Lower leg skin (tissue), 4 donors: Measurements from ENCODE around the gene TMED6. TPM values are rescaled to one million over a fixed set of nuclear protein-coding genes. Genes with fewer than 3 reads are reported as not detected.

ENCODE experiments used
- DNase-seq, 2 donors: peaks; one replicate each; pipeline ENCODE4 v3.0.0-alpha.2; 2019; ENCODE audit warnings: low spot score in 2 of 2
- H3K4me3 ChIP-seq: fragments of 200-600 bp; sonication (generic); 2 replicates; pipeline ENCODE4 v1.5.1; 2017; ENCODE audit warnings: mild to moderate bottlenecking, low read depth; ENCODE audit not compliant: poor library complexity, severe bottlenecking
- POLR2A ChIP-seq, 2 donors: fragments of 450-650 bp; IDR thresholded peaks; one replicate each; pipeline ENCODE4 v1.6.1; 2016 to 2017; ENCODE audit warnings: antibody characterized with exemption in 2 of 2, mild to moderate bottlenecking in 1 of 2, moderate library complexity in 1 of 2
- WGBS, 2 donors: methylation state at CpG; one replicate each; pipeline ENCODE4 v1.1.5; 2018; 5-methylcytosine and 5-hydroxymethylcytosine counted together
- intact Hi-C: fragments of 100-400 bp; cut with DNase I; formaldehyde crosslinking; loops from one replicate; pipeline ENCODE4 v1.15.0; 2023; ENCODE audit warnings: low total_unique reads
- total RNA-seq, 4 donors: library from RNA; depleted of rRNA; stranded (reverse); fragments of >200 nt; gene quantifications; one replicate each; pipeline ENCODE4 v1.1.0, GENCODE V29; 2016
- TF ChIP-seq, protein P1 (sequence below), 3 donors: fragments of 450-650 bp; IDR thresholded peaks; one replicate each; pipeline ENCODE4 v1.5.1; 2016; ENCODE audit warnings: antibody characterized with exemption in 3 of 3, mild to moderate bottlenecking in 3 of 3, moderate library complexity in 2 of 3

Gene TMED6
- total RNA-seq, 4 donors from 2014 or later = not detected

DNA sequence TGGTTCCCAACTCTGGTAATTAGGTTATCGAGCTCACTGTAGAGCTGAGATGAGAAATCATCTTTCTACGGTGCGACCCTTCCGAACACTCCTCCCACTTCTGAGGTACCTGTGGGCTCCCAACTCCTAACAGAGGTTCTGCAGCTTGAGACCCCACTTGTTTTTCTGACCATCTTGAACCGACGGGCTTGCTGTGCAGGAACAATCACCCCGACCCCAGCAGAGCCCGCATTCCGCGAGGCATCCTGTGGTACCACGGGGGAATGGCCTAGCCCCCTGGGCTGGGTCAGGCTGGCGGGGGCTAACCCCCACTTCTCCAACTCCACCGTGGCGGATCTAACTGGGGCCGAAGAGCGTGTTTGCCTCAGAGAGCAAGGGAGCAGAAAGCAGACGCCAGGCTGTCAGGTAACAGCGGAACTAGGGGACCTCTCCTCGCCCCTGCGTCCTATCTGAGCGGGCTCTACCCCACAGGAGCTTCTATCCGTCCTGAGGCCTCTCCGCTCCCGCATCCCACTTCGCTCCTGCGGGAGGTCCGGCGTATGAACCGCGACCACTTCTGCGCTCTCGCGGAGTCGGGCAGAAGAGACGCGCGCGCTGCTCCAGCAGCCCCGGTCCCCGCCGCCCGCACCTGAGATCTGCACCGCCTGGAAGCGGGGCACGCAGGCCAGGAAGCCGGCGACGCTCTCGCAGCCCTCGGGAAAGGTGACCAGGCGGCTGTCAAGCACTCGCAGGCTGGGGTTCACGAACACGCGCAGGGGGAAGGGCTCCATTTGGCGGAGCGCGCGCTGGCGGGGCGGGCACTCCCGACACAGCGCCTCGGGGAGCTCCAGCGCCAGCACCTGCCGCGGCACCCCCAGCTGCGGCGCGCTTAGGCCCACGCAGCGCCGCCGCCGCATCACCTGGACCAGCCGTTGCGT is 22.0 kb downstream of the TMED6 start:
- peak in 1 of 2 donors; percentile 86 for DNase-seq
- intact Hi-C loops = no loop called here
- 8 to 12% methylated on average over 32 to 48 of the region's 77 CpGs for WGBS, 2 donors
- TF ChIP-seq, protein P1, sequence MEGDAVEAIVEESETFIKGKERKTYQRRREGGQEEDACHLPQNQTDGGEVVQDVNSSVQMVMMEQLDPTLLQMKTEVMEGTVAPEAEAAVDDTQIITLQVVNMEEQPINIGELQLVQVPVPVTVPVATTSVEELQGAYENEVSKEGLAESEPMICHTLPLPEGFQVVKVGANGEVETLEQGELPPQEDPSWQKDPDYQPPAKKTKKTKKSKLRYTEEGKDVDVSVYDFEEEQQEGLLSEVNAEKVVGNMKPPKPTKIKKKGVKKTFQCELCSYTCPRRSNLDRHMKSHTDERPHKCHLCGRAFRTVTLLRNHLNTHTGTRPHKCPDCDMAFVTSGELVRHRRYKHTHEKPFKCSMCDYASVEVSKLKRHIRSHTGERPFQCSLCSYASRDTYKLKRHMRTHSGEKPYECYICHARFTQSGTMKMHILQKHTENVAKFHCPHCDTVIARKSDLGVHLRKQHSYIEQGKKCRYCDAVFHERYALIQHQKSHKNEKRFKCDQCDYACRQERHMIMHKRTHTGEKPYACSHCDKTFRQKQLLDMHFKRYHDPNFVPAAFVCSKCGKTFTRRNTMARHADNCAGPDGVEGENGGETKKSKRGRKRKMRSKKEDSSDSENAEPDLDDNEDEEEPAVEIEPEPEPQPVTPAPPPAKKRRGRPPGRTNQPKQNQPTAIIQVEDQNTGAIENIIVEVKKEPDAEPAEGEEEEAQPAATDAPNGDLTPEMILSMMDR (IDR thresholded peaks at IDR 0.05) = no peak
- TF ChIP-seq POLR2A (IDR thresholded peaks at IDR 0.05) = no peak
- peak overlapping the region; percentile 64 for H3K4me3 ChIP-seq

GRCh38 chr16:69328854-69329316 is 22.7 kb downstream of the TMED6 start:
- DNase-seq = peak in 1 of 2 donors; percentile 66
- intact Hi-C loops = no loop called here
- 47 to 49% methylated on average over 10 of the region's 10 CpGs for WGBS, 2 donors
- no peak overlapping the region for H3K4me3 ChIP-seq
- TF ChIP-seq, protein P1 (IDR thresholded peaks at IDR 0.05) = no peak
- TF ChIP-seq POLR2A (IDR thresholded peaks at IDR 0.05) = no peak

DNA sequence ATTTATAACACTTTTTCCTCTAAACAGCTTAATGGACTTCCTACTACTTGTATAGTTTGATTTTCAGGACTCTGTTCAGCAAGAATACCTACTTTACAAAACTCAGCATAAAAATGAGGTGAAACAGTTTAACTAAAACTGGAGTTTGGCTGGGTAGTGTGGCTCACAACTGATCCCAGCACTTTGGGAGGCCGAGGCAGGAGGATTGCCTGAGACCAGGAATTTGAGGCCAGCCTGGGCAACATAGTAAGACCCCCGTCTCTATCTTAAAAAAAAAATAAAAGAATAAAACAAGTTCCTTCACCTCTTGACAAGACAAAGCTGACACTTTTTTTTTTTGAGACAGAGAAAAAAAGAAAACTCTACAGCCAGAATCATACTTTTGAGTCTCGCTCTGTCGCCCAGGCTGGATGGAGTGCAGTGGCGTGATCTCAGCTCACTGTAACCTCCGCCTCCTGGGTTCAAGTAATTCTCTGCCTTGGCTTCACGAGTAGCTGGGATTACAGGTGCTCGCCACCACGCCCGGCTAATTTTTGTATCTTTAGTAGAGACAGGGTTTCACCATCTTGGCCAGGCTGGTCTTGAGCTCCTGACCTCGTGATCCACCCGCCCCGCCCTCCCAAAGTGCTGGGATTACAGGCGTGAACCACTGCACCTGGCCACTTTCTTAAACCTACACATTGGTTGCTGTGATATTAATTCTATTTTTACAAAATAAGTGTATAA is 23.8 kb downstream of the TMED6 start:
- TF ChIP-seq, protein P1 (IDR thresholded peaks at IDR 0.05) = no peak
- no peak for TF ChIP-seq POLR2A (IDR thresholded peaks at IDR 0.05)
- no peak overlapping the region for H3K4me3 ChIP-seq
- intact Hi-C loops = no loop called here
- DNase-seq = peak in 1 of 2 donors; percentile 50
- 82 to 87% methylated on average over 14 of the region's 14 CpGs for WGBS, 2 donors

DNA sequence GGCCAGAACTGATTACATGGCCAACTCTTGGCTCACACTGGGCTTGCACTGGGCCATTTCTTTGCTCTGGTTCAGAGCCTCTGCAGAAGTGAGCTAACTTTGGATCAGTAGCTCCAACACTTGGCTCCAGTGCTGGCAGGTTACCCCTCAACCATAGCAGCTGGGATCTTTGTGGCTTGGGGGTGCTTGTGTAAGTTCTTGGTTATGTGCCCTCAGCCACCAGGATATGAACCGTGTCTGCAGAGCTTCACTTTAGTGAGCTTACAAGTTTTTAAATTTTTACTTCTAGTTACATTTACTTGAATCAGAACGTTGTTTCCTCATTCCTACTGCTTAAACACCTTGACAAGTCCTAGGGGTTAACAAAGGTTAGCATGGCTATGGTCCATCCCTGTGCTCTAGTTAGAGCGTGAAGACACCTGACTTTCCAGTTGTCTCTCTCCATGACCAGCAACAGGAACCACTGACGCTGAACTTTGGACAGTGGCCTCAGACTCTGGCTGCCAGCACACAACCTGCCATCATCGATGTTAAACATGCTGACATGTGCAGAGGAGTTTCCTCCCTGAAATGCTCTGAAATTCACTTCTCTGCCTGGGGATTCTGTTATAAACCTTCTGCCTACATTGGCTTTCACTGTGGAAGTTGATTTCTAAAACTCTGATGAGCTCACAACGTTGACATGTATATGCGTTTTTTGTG is 25.3 kb downstream of the TMED6 start:
- WGBS, 2 donors = 55 to 58% methylated on average over 7 of the region's 7 CpGs
- peak in 1 of 2 donors; percentile 59 for DNase-seq
- TF ChIP-seq POLR2A (IDR thresholded peaks at IDR 0.05) = no peak
- TF ChIP-seq, protein P1 (IDR thresholded peaks at IDR 0.05) = no peak
- H3K4me3 ChIP-seq = no peak overlapping the region
- intact Hi-C loops = no loop called here

GRCh38 chr16:69325784-69326171 is 25.8 kb downstream of the TMED6 start:
- intact Hi-C loops = no loop called here
- TF ChIP-seq POLR2A (IDR thresholded peaks at IDR 0.05) = no peak
- TF ChIP-seq, protein P1 (IDR thresholded peaks at IDR 0.05) = no peak
- 85 to 89% methylated on average over 6 of the region's 6 CpGs for WGBS, 2 donors
- H3K4me3 ChIP-seq = no peak overlapping the region
- peak in 1 of 2 donors; percentile 76 for DNase-seq
